GM19463 (cell line): ENCODE results near the gene HES6.

Source experiments
- ATAC-seq: cut with Tn5 transposase; IDR thresholded peaks from one replicate; pipeline ENCODE4 v1.9.1; 2021; ENCODE audit warnings: mild to moderate bottlenecking, moderate library complexity; ENCODE audit not compliant: unreplicated experiment

The HES6 gene

DNA sequence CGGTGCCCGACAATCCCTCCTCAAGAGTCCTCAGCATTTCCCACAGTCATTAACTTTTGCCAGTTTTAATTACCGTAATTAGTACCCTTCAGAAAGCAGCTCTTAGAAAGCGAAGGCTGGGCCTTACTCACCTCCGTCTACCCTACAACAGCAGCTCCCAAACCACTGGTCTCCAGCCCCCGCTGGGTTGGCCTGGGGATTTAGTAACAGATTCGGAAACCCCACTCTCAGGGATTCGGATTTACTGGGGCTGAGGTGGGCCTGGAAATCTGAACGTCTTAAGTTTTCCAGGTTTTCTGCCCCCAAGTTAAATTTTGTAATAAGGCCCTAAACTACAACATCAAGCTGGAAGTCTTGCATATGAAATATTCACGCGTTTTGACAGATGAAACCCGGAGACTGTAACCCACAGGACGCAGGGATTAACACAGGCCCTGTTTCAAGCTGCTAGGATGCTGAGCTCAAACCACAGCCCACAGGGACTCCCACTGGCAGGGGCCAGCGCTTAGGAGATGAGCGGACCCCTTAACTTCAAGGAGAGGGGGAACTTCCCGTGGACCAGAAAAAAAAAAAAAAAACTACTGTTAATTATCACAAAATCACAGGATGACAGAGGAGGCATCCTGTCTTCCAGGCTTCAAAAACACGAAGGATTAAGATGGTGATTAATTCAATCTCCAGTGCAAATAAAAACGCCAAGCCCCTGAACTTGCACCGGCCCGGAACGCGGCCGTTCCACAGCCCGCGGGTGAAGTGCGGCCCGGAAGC, 37.3 kb downstream of the HES6 start:
- no peak for ATAC-seq

DNA sequence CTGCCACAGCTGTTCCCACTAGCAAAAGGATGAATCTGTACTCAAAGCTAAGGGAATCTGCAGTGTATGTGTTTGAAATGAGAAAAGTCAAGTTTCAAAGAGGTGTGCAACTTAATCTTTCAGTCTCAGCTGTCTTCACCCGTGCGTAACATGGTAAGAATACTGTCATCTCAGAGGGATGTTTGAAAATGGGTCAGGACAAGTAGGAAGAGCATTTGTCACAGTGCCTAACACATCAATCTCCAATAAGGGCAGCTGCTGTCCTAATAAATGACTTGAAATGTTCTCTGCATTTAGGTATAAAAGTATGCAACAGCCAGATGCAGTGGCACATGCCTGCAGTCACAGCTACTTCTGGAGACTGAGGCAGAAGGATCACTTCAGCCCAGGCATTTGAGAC, 49.4 kb downstream of the HES6 start:
- no peak for ATAC-seq
